Suprapubic skin (tissue), 4 donors: ENCODE measurements around the gene SCGN.

Source experiments
- CTCF ChIP-seq, 2 donors: fragments of 200-600 bp in 1 of 2; fragments of 450-650 bp in 1 of 2; sonication (generic) in 1 of 2; IDR thresholded peaks; one replicate each; pipeline ENCODE4 v1.5.1; 2016 to 2019; ENCODE audit warnings: antibody characterized with exemption in 2 of 2, mild to moderate bottlenecking in 1 of 2, moderate library complexity in 1 of 2
- POLR2A ChIP-seq, 2 donors: fragments of 450-650 bp; IDR thresholded peaks; one replicate each; pipeline ENCODE4 v1.6.1; 2017; ENCODE audit warnings: antibody characterized with exemption in 2 of 2, mild to moderate bottlenecking in 2 of 2, moderate library complexity in 2 of 2
- POLR2AphosphoS5 ChIP-seq, 3 donors: sonication (generic); formaldehyde crosslinking; IDR thresholded peaks; one replicate each; pipeline ENCODE4 v1.6.1; 2017; ENCODE audit warnings: antibody characterized with exemption in 3 of 3

- TF ChIP-seq POLR2A (IDR thresholded peaks at IDR 0.05) = no peak
- no peak for TF ChIP-seq CTCF (IDR thresholded peaks at IDR 0.05)
- TF ChIP-seq POLR2AphosphoS5 (IDR thresholded peaks at IDR 0.05) = no peak
These were observed 3.7 kb downstream of the SCGN start for GRCh38 chr6:25655723-25656122.
